SU-DHL-6 (cell line): ENCODE data around the gene RAE1.

Source experiments
- H2AFZ ChIP-seq: fragments of 200-600 bp; sonication (generic); 2 replicates; pipeline ENCODE4 v1.6.1; 2014; ENCODE audit warnings: low read depth, mild to moderate bottlenecking, moderate library complexity, mixed read lengths, antibody characterized with exemption, low read length; ENCODE audit not compliant: severe bottlenecking
- H3F3A ChIP-seq: fragments of 200-600 bp; shearing (Covaris generic); 2 replicates; pipeline ENCODE4 v1.6.0; 2016; ENCODE audit warnings: antibody characterized with exemption, mild to moderate bottlenecking; ENCODE audit not compliant: insufficient read depth
- H3K27ac ChIP-seq: fragments of 200-600 bp; sonication (generic); 2 replicates; pipeline ENCODE4 v1.5.1; 2016; ENCODE audit warnings: low read depth, mild to moderate bottlenecking, low read length, moderate library complexity, mixed read lengths
- H3K27me3 ChIP-seq: fragments of 200-600 bp; sonication (generic), shearing (Covaris generic); 2 replicates; pipeline ENCODE4 v1.6.0; 2014; ENCODE audit warnings: mild to moderate bottlenecking, low read length
- H3K36me3 ChIP-seq: fragments of 200-600 bp; sonication (generic); 2 replicates; pipeline ENCODE4 v1.6.1; 2014; ENCODE audit warnings: mild to moderate bottlenecking, low read length, mixed read lengths
- H3K4me2 ChIP-seq: fragments of 300-600, 200-600 bp; shearing (Covaris generic), sonication (generic); 2 replicates; pipeline ENCODE4 v1.6.0; 2014; ENCODE audit warnings: low read length, low read depth, mild to moderate bottlenecking; ENCODE audit not compliant: poor library complexity, severe bottlenecking
- H3K4me3 ChIP-seq: fragments of 200-600 bp; sonication (generic); 2 replicates; pipeline ENCODE4 v1.5.1; 2014; ENCODE audit warnings: antibody characterized with exemption, low read length, mild to moderate bottlenecking, mixed read lengths; ENCODE audit not compliant: insufficient read depth, poor library complexity, severe bottlenecking
- H3K79me2 ChIP-seq: fragments of 200-600 bp; sonication (generic); 2 replicates; pipeline ENCODE4 v1.6.1; 2014; ENCODE audit warnings: mild to moderate bottlenecking, low read length, moderate library complexity; ENCODE audit not compliant: insufficient read depth
- H3K9ac ChIP-seq: fragments of 200-600 bp; sonication (generic); 2 replicates; pipeline ENCODE4 v1.7.0; 2014; ENCODE audit warnings: mild to moderate bottlenecking, low read length
- H3K9me2 ChIP-seq: fragments of 200-600 bp; sonication (generic); replicated peaks from 2 replicates; pipeline ENCODE4 v1.6.1; 2014; ENCODE audit warnings: low read length; ENCODE audit not compliant: insufficient read depth
- H3K9me3 ChIP-seq: fragments of 200-600 bp; sonication (generic); 2 replicates; pipeline ENCODE4 v1.6.1; 2014; ENCODE audit warnings: low read length, mixed read lengths; ENCODE audit not compliant: insufficient read depth
- H4K20me1 ChIP-seq: fragments of 200-600 bp; sonication (generic); 2 replicates; pipeline ENCODE4 v1.6.1; 2014; ENCODE audit warnings: low read depth, mild to moderate bottlenecking, antibody characterized with exemption, low read length, moderate library complexity, mixed read lengths
- CTCF ChIP-seq: fragments of 200-600 bp; sonication (generic); IDR thresholded peaks from one replicate; pipeline ENCODE4 v1.5.1; 2017; ENCODE audit warnings: antibody characterized with exemption, mild to moderate bottlenecking, low read length, moderate library complexity; ENCODE audit not compliant: insufficient read depth, poor library complexity, severe bottlenecking
- EZH2phosphoT487 ChIP-seq: fragments of 200-600 bp; sonication (generic), shearing (Covaris generic); conservative IDR thresholded peaks from 2 replicates; pipeline ENCODE4 v1.6.1; 2018; ENCODE audit warnings: mild to moderate bottlenecking, antibody characterized with exemption, low read length, moderate library complexity, mixed read lengths

RAE1 gene

GRCh38 chr20:57370316-57370715 lies 19.3 kb downstream of the RAE1 start:
- H2AFZ ChIP-seq = no peak overlapping the region
- H3K27me3 ChIP-seq = no peaks in the 10 kb centered on the region
- H3K9me3 ChIP-seq = no peaks in the 10 kb centered on the region
- no peak for TF ChIP-seq CTCF
- TF ChIP-seq EZH2phosphoT487 = no peak
- no peak overlapping the region for H3K4me3 ChIP-seq
- no peak overlapping the region for H3K27ac ChIP-seq
- H3K9me2 ChIP-seq = no peaks in the 10 kb centered on the region
- no peaks in the 10 kb centered on the region for H3K79me2 ChIP-seq
- peaks cover 31% of the 10 kb centered on the region; the same call in 1 of the 2 replicates for H3K36me3 ChIP-seq
- no peak overlapping the region for H3K9ac ChIP-seq
- no peaks in the 10 kb centered on the region for H3F3A ChIP-seq
- no peaks in the 10 kb centered on the region for H4K20me1 ChIP-seq
- H3K4me2 ChIP-seq = no peak overlapping the region

GRCh38 chr20:57371363-57371762 lies 20.3 kb downstream of the RAE1 start:
- TF ChIP-seq CTCF (no peak), EZH2phosphoT487 (no peak)
- Histone ChIP-seq H3K4me3 (no peak overlapping the region), H3K27me3 (no peaks in the 10 kb centered on the region), H3K9me2 (no peaks in the 10 kb centered on the region), H3F3A (no peaks in the 10 kb centered on the region), H3K79me2 (no peaks in the 10 kb centered on the region), H4K20me1 (no peaks in the 10 kb centered on the region), H3K4me2 (no peak overlapping the region), H2AFZ (no peak overlapping the region), H3K9me3 (no peaks in the 10 kb centered on the region), H3K36me3 (peaks cover 27% of the 10 kb centered on the region; the same call in 1 of the 2 replicates), H3K9ac (no peak overlapping the region), H3K27ac (no peak overlapping the region)

- Histone ChIP-seq H3K27me3 (no peaks in the 10 kb centered on the region), H3K4me3 (no peak overlapping the region), H3K9ac (no peak overlapping the region), H3K9me3 (no peaks in the 10 kb centered on the region), H3F3A (no peaks in the 10 kb centered on the region), H3K9me2 (no peaks in the 10 kb centered on the region), H3K36me3 (peaks cover 19% of the 10 kb centered on the region; the same call in 1 of the 2 replicates), H3K27ac (no peak overlapping the region), H3K4me2 (no peak overlapping the region), H4K20me1 (no peaks in the 10 kb centered on the region), H3K79me2 (no peaks in the 10 kb centered on the region), H2AFZ (no peak overlapping the region)
- TF ChIP-seq CTCF (no peak), EZH2phosphoT487 (no peak)
Measured at GRCh38 chr20:57372157-57372556, 21.1 kb downstream of the RAE1 start.
